GM21381 (cell line): ENCODE data around the gene THBS1.
A peak's percentile ranks its signal among the peaks of the same experiment; 100 is the strongest.

Experiments
- ATAC-seq: cut with Tn5 transposase; IDR thresholded peaks from one replicate; pipeline ENCODE4 v1.9.1; 2021; ENCODE audit warnings: mild to moderate bottlenecking, moderate library complexity; ENCODE audit not compliant: unreplicated experiment

Gene THBS1

GRCh38 chr15:39580485-39581241 is at the start of gene THBS1:
TSS of gene THBS1 (plus strand) at chr15:39581079. CDS start at chr15:39581858, 779 bp downstream.
- no peak for ATAC-seq

GRCh38 chr15:39534996-39535395 is 45.9 kb upstream of the THBS1 start:
- ATAC-seq, result no peak

DNA sequence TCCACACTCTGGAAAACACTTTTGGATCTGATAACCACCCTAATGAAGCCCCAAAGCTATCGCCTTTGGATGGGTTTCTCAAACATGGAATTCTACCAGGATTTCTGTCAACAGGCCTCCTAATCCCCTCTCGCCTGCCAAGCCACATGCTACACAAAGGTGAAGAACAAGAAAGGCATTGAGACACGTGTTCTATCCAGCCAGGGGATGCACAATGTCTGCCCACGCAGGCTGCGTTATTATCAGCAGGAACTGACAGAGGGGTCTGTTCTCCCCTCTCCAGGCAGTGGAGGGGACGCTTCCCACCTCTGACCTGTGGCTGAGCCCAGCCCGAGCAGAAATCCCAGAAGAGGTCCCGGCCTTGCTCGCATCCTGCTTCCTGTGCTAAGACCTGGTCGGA is 45.4 kb upstream of the THBS1 start:
- ATAC-seq, result no peak

DNA sequence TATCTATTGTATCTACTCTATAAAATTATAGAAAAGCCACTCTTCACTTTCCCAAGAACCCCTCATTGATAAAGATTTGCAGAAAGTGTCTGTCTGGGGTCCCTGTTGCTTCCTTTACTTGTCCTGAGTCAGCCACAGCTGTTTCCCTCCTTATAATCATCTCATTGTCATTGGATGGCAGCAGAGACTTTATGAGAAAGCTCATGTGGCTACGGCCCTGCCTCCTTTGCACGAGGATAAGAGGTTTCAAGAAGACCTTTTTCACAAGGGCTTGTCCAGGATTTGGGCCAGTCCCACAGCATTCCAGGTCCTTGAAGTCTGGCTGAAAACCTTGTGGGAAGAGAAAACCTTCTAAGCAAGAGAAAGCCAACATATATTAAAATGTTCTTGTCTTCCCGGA is 41.9 kb upstream of the THBS1 start:
- no peak for ATAC-seq

- no peak for ATAC-seq
Observed at GRCh38 chr15:39539466-39539865, 41.4 kb upstream of the THBS1 start.

- ATAC-seq, result no peak
Observed at GRCh38 chr15:39539973-39540558, 40.8 kb upstream of the THBS1 start.

DNA sequence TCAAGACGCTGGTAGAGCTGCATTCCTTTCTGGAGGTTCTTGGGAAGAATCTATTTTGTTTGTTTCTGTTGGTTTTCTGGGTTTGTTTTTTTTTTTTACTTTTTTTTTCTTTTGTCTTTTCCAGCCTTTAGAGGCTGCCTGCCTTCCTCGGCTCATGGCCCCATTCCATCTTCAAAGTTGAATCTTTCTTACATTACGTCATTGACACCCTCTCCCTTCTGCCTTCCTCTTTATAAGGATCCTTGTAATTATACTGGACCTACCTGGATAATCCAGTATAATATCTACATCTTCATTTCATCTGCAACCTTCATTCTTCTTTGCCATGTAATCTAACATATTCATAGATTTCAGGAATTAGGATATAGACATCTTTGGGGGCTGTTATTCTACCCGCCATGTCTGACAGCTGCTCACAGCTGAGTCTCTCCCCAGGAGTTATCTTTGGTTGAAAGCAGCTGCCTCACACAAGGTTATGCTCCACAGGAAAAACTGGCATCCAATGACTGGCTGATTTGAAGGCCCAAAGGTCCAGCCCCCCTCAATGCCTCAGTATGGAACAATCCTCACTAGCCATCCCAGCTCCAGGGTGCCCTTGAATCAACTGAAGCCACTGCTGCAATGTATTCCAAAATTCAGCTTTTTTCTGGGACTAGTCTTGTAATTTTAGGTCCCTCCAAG is 38.4 kb upstream of the THBS1 start:
- ATAC-seq, result no peak

- no peak for ATAC-seq
Observed at GRCh38 chr15:39543651-39544050, 37.2 kb upstream of the THBS1 start.

DNA sequence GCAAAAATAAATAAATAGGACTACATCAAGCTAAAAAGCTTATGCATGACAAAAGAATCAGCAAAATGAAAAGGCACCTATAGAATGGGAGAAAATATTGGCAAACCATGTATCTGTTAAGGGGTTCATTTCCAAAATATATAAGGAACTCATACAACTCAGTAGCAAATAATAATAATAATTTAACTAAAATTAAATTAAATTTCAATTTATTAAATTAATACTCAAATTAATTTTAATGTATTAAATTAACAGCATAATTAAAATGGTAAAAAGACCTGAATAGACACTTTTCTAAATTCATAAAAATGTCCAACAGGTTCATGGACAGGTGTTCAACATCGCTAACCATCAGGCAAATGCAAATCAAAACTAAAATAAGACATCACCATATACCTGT is 34.0 kb upstream of the THBS1 start:
- no peak for ATAC-seq

DNA sequence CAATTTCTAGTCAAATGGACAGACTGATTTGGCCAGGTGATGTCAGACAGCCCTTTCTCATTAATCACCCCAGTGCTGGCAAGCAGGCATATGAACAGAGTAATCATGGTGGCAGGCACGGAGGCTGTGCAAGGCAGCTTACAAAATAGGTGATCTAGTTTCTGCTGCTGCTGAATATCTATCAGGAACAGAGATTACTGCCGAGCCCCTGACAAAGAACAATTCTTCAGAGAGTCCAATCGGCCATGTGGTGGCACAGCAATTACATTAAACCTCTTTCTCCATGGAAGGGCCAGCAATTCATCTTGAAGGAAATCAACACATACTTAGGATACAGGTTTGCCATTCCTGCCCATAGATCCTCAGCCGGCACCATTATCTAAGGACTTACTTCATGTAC is 32.3 kb upstream of the THBS1 start:
- no peak for ATAC-seq

- ATAC-seq, result no peak
Observed at GRCh38 chr15:39549912-39550311, 31.0 kb upstream of the THBS1 start.

DNA sequence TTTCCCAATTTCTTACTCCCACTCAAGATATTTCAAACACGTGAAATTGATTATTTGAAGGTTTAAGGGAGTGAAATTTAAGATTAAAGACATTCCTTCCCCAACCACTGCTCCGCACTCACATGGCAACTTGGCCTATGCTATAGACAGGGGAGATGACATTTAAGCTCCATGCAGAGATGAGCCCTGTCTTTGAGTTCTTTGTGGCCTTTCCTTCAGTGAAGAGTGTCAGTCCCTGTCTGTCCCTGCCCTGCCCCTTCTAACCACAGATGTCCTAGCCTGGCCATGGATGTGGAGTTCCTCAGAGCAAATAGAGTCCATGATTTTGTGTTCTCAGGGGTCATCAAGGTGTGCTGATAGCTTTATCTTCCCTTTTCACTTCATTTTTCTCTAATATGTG is 29.4 kb upstream of the THBS1 start:
- ATAC-seq, result no peak

DNA sequence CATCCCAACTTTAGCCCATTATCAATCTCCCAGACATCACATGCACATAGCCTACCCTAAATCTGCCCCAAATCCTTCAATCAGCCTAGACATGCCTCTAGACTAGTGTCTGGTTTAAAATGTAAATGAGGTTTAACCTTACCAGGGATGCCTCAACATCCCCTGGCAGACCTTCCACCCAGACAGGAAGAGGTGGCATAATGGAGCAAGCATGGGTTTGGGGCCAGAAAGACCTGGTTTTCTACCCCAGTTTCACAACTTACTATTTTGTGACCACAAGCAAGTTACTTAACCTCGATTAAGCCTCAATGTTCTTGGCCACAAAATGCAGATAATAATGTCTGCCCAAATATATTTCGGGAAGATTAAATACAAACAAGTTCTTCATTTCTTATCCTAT is 28.3 kb upstream of the THBS1 start:
- ATAC-seq, result no peak

- peak; percentile 45 for ATAC-seq
Observed at GRCh38 chr15:39553947-39554693, 26.8 kb upstream of the THBS1 start.

DNA sequence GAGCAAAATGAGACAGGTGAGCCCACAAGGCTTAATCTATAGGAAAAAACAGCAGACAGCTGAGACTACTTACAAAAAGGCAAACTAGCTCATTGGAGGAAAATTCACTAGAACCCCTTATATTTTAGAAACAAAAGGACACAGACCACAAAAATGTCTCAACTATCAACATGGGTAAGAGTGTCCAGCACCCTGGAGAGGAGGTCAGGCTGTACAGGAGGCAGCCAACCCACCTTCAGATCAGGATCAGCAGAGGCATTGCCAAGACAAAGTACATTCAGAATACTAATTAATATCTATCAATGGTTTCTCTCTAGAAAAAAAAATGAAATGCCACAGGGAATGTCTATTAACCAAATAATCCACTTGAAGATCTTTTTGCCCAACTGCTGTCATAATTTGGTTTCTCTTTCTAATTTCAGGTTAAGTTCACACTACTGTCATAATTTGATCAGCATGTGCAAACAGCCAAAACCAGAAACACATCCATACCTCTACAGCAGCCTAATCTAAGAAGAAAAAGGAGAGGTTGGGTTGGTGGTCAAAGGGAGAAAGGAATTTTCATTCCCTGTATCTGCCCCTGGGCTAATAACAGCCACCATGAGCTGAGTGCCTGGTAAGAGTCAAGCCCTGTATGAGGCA is 26.0 kb upstream of the THBS1 start:
- no peak for ATAC-seq

DNA sequence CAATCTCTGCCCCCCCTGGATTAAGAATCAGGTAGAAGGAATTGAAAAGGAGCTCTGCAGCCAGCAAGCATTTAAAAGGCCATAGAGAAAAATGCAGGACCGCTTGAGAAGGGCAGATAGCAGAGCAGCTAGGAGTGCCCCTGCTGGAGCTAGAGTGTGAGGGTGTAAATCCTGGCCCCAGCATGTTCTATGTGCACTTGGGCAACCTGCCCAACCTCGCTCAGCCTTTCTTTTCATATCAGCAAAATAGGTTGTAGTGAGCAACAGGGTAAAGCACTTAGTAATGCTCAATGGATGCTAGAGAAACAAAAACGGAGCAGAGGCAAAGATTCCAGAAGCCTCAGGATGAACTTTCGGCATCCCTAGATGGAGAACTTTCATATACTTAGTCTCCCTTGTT is 25.0 kb upstream of the THBS1 start:
- ATAC-seq, result no peak

- ATAC-seq, result no peak
Observed at GRCh38 chr15:39556461-39556860, 24.4 kb upstream of the THBS1 start.

- no peak for ATAC-seq
Observed at GRCh38 chr15:39558421-39558820, 22.5 kb upstream of the THBS1 start.

GRCh38 chr15:39564972-39565665 is 15.8 kb upstream of the THBS1 start:
- no peak for ATAC-seq

GRCh38 chr15:39565851-39566250 is 15.0 kb upstream of the THBS1 start:
- no peak for ATAC-seq
